Neural cell (in vitro differentiated cells): ENCODE data around the gene DGCR6L. TPM values are rescaled to one million over a fixed set of nuclear protein-coding genes. Genes with fewer than 3 reads are reported as not detected.
"Not testable (repeated sequence)": the region's sequence is repeated elsewhere in the genome, so short reads cannot be mapped to it uniquely, and the experiment has no call there.

Source experiments
- H2AFZ ChIP-seq: fragments of 200-600, 300-800 bp; sonication (generic), shearing (Covaris generic); 2 replicates; pipeline ENCODE4 v1.6.0; 2014; ENCODE audit warnings: low read depth, mild to moderate bottlenecking, antibody characterized with exemption, low read length, moderate library complexity
- H3F3A ChIP-seq: fragments of 200-600 bp; shearing (Covaris generic); 2 replicates; pipeline ENCODE4 v1.6.1; 2016; ENCODE audit warnings: mild to moderate bottlenecking, moderate library complexity, mixed read lengths, antibody characterized with exemption, low read length; ENCODE audit not compliant: insufficient read depth, poor library complexity, severe bottlenecking
- H3K27ac ChIP-seq: fragments of 200-600, 300-800 bp; sonication (generic), shearing (Covaris generic); 2 replicates; pipeline ENCODE4 v1.5.1; 2014; ENCODE audit warnings: mild to moderate bottlenecking, low read length, moderate library complexity
- H3K27me3 ChIP-seq: fragments of 300-800, 200-600 bp; sonication (generic), shearing (Covaris generic); 2 replicates; pipeline ENCODE4 v1.6.0; 2014; ENCODE audit warnings: mild to moderate bottlenecking, low read depth, low read length, moderate library complexity; ENCODE audit not compliant: insufficient read depth
- H3K36me3 ChIP-seq: fragments of 300-800, 200-600 bp; sonication (generic), shearing (Covaris generic); 2 replicates; pipeline ENCODE4 v1.5.1; 2014; ENCODE audit warnings: mild to moderate bottlenecking, antibody characterized with exemption, low read length, moderate library complexity; ENCODE audit not compliant: insufficient read depth
- H3K4me2 ChIP-seq: fragments of 300-800, 200-600 bp; sonication (generic), shearing (Covaris generic); 2 replicates; pipeline ENCODE4 v1.6.0; 2014; ENCODE audit warnings: mild to moderate bottlenecking, low read length
- H3K4me3 ChIP-seq: fragments of 300-800, 200-600 bp; sonication (generic), shearing (Covaris generic); 2 replicates; pipeline ENCODE4 v1.5.1; 2014; ENCODE audit warnings: mild to moderate bottlenecking, low read length, moderate library complexity
- H3K79me2 ChIP-seq: fragments of 200-600 bp; shearing (Covaris generic); replicated peaks from 2 replicates; pipeline ENCODE4 v1.6.0; 2014; ENCODE audit warnings: mild to moderate bottlenecking, low read length, moderate library complexity; ENCODE audit not compliant: insufficient read depth
- H3K9ac ChIP-seq: fragments of 300-800, 200-600 bp; sonication (generic), shearing (Covaris generic); 2 replicates; pipeline ENCODE4 v1.6.1; 2016; ENCODE audit warnings: mild to moderate bottlenecking, low read length, mixed read lengths
- H3K9me2 ChIP-seq: fragments of 200-600 bp; shearing (Covaris generic); 2 replicates; pipeline ENCODE4 v1.6.1; 2016; ENCODE audit warnings: mild to moderate bottlenecking, low read length, mixed read lengths; ENCODE audit not compliant: insufficient read depth
- H3K9me3 ChIP-seq: fragments of 200-600, 300-800 bp; sonication (generic), shearing (Covaris generic); 2 replicates; pipeline ENCODE4 v1.6.1; 2016; ENCODE audit warnings: mild to moderate bottlenecking, mixed run types, low read length, moderate library complexity, mixed read lengths
- H4K20me1 ChIP-seq: fragments of 200-600 bp; shearing (Covaris generic); 2 replicates; pipeline ENCODE4 v1.6.1; 2016; ENCODE audit warnings: mild to moderate bottlenecking, mixed run types; ENCODE audit not compliant: insufficient read depth
- CTCF ChIP-seq: fragments of 450-650 bp; IDR thresholded peaks from 2 replicates; pipeline ENCODE4 v1.5.1; 2014; ENCODE audit warnings: antibody characterized with exemption, mild to moderate bottlenecking, moderate library complexity; ENCODE audit not compliant: poor library complexity, severe bottlenecking
- EP300 ChIP-seq: fragments of 450-650 bp; conservative IDR thresholded peaks from 2 replicates; pipeline ENCODE4 v1.6.1; 2014; ENCODE audit warnings: antibody characterized with exemption, mild to moderate bottlenecking, moderate library complexity; ENCODE audit not compliant: poor library complexity, severe bottlenecking
- EZH2 ChIP-seq: fragments of 200-600, 300-800 bp; shearing (Covaris generic), sonication (generic); IDR thresholded peaks from 2 replicates; pipeline ENCODE4 v1.6.1; 2014; ENCODE audit warnings: antibody characterized with exemption, low read length, borderline replicate concordance, mild to moderate bottlenecking; ENCODE audit not compliant: insufficient read depth, poor library complexity, severe bottlenecking
- MXI1 ChIP-seq: fragments of 450-650 bp; conservative IDR thresholded peaks from 2 replicates; pipeline ENCODE4 v1.6.1; 2014; ENCODE audit warnings: antibody characterized with exemption, mild to moderate bottlenecking; ENCODE audit not compliant: poor library complexity, severe bottlenecking
- POLR2AphosphoS5 ChIP-seq: IDR thresholded peaks from 2 replicates; pipeline ENCODE4 v1.6.1; 2012
- RAD21 ChIP-seq: fragments of 450-650 bp; conservative IDR thresholded peaks from 2 replicates; pipeline ENCODE4 v1.6.1; 2014; ENCODE audit warnings: antibody characterized with exemption, mild to moderate bottlenecking, moderate library complexity
- SMC3 ChIP-seq: fragments of 450-650 bp; conservative IDR thresholded peaks from 2 replicates; pipeline ENCODE4 v1.6.1; 2014; ENCODE audit warnings: antibody characterized with exemption, mild to moderate bottlenecking, moderate library complexity; ENCODE audit not compliant: poor library complexity
- TAF1 ChIP-seq: IDR thresholded peaks from 2 replicates; pipeline ENCODE4 v1.6.1; 2012; ENCODE audit warnings: low read depth
- polyA plus RNA-seq: library from polyadenylated mRNA; depleted of rRNA; stranded (reverse); fragments of >200 nt; gene quantifications from 2 replicates; pipeline ENCODE4 v1.2.3, GENCODE V29; 2014
- TF ChIP-seq, protein P1 (sequence below): IDR thresholded peaks from 2 replicates; pipeline ENCODE4 v1.6.1; 2012; ENCODE audit warnings: borderline replicate concordance

Gene DGCR6L
- polyA plus RNA-seq, 1 donor from 2014 or later: 125 TPM

DNA sequence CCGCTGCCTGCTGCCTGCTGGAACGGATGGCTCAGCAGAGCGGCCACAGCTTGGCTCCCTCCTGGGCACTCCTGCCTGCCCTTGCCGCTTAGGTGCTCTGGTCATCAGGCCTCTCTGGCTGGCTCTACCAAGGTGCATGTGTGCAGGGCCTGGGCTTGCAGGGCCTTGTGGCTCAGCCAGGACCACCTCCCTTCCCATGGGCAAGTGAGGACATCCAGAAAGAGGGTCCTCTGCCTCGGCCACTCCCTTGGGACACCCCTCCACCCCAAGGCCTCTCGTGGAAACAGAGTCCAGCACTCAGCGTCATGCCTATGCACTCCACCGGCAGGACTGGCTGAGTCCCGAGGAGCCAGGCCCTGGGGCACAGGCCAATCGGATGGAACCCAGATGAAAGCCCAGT, 45.5 kb downstream of the DGCR6L start:
- not testable (repeated sequence) for H4K20me1 ChIP-seq, H3K27ac ChIP-seq, H3K4me3 ChIP-seq, H3K27me3 ChIP-seq, H3K36me3 ChIP-seq, H2AFZ ChIP-seq, H3F3A ChIP-seq, H3K79me2 ChIP-seq, H3K9me3 ChIP-seq, H3K9ac ChIP-seq, H3K9me2 ChIP-seq, H3K4me2 ChIP-seq

GRCh38 chr22:20273758-20274181, 46.1 kb downstream of the DGCR6L start:
- TF ChIP-seq EZH2 (no peak), MXI1 (no peak), EP300 (no peak), RAD21 (no peak), SMC3 (no peak), CTCF (no peak), TAF1 (no peak), POLR2AphosphoS5 (no peak)
- TF ChIP-seq, protein P1, sequence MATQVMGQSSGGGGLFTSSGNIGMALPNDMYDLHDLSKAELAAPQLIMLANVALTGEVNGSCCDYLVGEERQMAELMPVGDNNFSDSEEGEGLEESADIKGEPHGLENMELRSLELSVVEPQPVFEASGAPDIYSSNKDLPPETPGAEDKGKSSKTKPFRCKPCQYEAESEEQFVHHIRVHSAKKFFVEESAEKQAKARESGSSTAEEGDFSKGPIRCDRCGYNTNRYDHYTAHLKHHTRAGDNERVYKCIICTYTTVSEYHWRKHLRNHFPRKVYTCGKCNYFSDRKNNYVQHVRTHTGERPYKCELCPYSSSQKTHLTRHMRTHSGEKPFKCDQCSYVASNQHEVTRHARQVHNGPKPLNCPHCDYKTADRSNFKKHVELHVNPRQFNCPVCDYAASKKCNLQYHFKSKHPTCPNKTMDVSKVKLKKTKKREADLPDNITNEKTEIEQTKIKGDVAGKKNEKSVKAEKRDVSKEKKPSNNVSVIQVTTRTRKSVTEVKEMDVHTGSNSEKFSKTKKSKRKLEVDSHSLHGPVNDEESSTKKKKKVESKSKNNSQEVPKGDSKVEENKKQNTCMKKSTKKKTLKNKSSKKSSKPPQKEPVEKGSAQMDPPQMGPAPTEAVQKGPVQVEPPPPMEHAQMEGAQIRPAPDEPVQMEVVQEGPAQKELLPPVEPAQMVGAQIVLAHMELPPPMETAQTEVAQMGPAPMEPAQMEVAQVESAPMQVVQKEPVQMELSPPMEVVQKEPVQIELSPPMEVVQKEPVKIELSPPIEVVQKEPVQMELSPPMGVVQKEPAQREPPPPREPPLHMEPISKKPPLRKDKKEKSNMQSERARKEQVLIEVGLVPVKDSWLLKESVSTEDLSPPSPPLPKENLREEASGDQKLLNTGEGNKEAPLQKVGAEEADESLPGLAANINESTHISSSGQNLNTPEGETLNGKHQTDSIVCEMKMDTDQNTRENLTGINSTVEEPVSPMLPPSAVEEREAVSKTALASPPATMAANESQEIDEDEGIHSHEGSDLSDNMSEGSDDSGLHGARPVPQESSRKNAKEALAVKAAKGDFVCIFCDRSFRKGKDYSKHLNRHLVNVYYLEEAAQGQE: no peak
- H4K20me1 ChIP-seq: no peaks in the 10 kb centered on the region
- H3K4me2 ChIP-seq: no peak overlapping the region
- no peaks in the 10 kb centered on the region for H3K79me2 ChIP-seq
- no peaks in the 10 kb centered on the region for H3K36me3 ChIP-seq
- no peaks in the 10 kb centered on the region for H3K9me2 ChIP-seq
- H3K9ac ChIP-seq: no peak overlapping the region
- H3K4me3 ChIP-seq: no peak overlapping the region
- no peaks in the 10 kb centered on the region for H3F3A ChIP-seq
- no peaks in the 10 kb centered on the region for H3K9me3 ChIP-seq
- H2AFZ ChIP-seq: no peak overlapping the region
- H3K27ac ChIP-seq: no peak overlapping the region
- no peaks in the 10 kb centered on the region for H3K27me3 ChIP-seq

- Histone ChIP-seq H3K27me3 (no peaks in the 10 kb centered on the region), H3K9me2 (no peaks in the 10 kb centered on the region), H2AFZ (no peak overlapping the region), H3K4me3 (no peak overlapping the region), H4K20me1 (no peaks in the 10 kb centered on the region), H3F3A (no peaks in the 10 kb centered on the region), H3K4me2 (no peak overlapping the region), H3K9ac (no peak overlapping the region), H3K27ac (no peak overlapping the region), H3K79me2 (no peaks in the 10 kb centered on the region), H3K36me3 (no peaks in the 10 kb centered on the region), H3K9me3 (no peaks in the 10 kb centered on the region)
- TF ChIP-seq POLR2AphosphoS5 (no peak), EP300 (no peak), MXI1 (no peak), EZH2 (no peak), RAD21 (no peak), SMC3 (no peak), CTCF (no peak), TAF1 (no peak)
- TF ChIP-seq, protein P1: no peak
Observed at GRCh38 chr22:20272700-20273099, 47.2 kb downstream of the DGCR6L start.
